Activated naive CD4-positive, alpha-beta T cell treated with anti-CD3 and anti-CD28 coated beads, Interleukin-2, amount 10 ng/mL, durations not matched to agents 5 hours and 36 hours (primary cell): Measurements from ENCODE around the gene SNRNP25. TPM values are rescaled to one million over a fixed set of nuclear protein-coding genes. Genes with fewer than 3 reads are reported as not detected.

Experiments
- microRNA-seq: library from miRNA; unstranded; fragments of <30 nt; microRNA quantifications from one replicate; pipeline ENCODE4 v1.2.0, GENCODE V29; 2022; ENCODE audit warnings: borderline microRNAs expressed, borderline replicate concordance
- total RNA-seq, 2 experiments: library from RNA; stranded (reverse); gene quantifications; one replicate each; pipeline ENCODE4 v1.2.3, GENCODE V29; 2021

The SNRNP25 gene
- 10 to 100 TPM; 33.7 to 34.8 TPM for total RNA-seq

GRCh38 chr16:53346-54236, at the start of gene SNRNP25, which contains the start of gene POLR3K:
TSS of gene SNRNP25 (plus strand) at chr16:53828. CDS start at chr16:54017, 189 bp downstream.
TSS of gene POLR3K (minus strand) at chr16:53608. CDS start at chr16:53586, 22 bp downstream.

GRCh38 chr16:72561-73548, 19.2 kb downstream of the SNRNP25 start, which contains the start of gene RHBDF1:
TSS of gene RHBDF1 (minus strand) at chr16:72631. CDS start at chr16:65015, 7,616 bp downstream.

GRCh38 chr16:77807-78443, 24.3 kb downstream of the SNRNP25 start, which contains the start of gene MPG:
TSS of gene MPG (plus strand) at chr16:78225. CDS start at chr16:78310, 85 bp downstream.

Small RNAs within 50 kb of the gene (microRNA-seq; reads per million reads assigned to microRNA genes)
- gene MIR6859-4 = not detected

Other genes starting within 250 kb of the SNRNP25 start
- gene POLR3K, start 220 bp upstream of the SNRNP25 start, total RNA-seq = 10 to 100 TPM; 24.9 to 26.6 TPM
- under 1 TPM in 1 of 2 experiments, not detected in 1; 0.31 TPM for gene RHBDF1, start 18.8 kb downstream of the SNRNP25 start, total RNA-seq
- 10 to 100 TPM; 52.5 to 54.2 TPM for gene MPG, start 24.4 kb downstream of the SNRNP25 start, total RNA-seq
- 10 to 100 TPM; 33.7 to 35.3 TPM for gene NPRL3, start 84.8 kb downstream of the SNRNP25 start, total RNA-seq
- not detected for gene HBZ, start 98.8 kb downstream of the SNRNP25 start, total RNA-seq
- gene HBM, start 112.2 kb downstream of the SNRNP25 start, total RNA-seq = not detected
- not detected for gene HBA2, start 119.0 kb downstream of the SNRNP25 start, total RNA-seq
- gene HBA1, start 122.9 kb downstream of the SNRNP25 start, total RNA-seq = not detected
- not detected for gene HBQ1, start 126.6 kb downstream of the SNRNP25 start, total RNA-seq
- gene LUC7L, start 175.6 kb downstream of the SNRNP25 start, total RNA-seq = 10 to 100 TPM; 66.4 to 67.5 TPM
- gene FAM234A, start 181.0 kb downstream of the SNRNP25 start, total RNA-seq = 10 to 100 TPM; 28.8 to 29.6 TPM
- not detected for gene RGS11, start 222.1 kb downstream of the SNRNP25 start, total RNA-seq
- gene ARHGDIG, start 226.8 kb downstream of the SNRNP25 start, total RNA-seq = not detected
- gene PDIA2, start 229.3 kb downstream of the SNRNP25 start, total RNA-seq = not detected